ENCODE measurements around the gene BATF3. TPM values are rescaled to one million over a fixed set of nuclear protein-coding genes. Genes with fewer than 3 reads are reported as not detected.

Gene BATF3
- total RNA-seq, 1 experiment from 2014 or later: 2.1 TPM

DNA sequence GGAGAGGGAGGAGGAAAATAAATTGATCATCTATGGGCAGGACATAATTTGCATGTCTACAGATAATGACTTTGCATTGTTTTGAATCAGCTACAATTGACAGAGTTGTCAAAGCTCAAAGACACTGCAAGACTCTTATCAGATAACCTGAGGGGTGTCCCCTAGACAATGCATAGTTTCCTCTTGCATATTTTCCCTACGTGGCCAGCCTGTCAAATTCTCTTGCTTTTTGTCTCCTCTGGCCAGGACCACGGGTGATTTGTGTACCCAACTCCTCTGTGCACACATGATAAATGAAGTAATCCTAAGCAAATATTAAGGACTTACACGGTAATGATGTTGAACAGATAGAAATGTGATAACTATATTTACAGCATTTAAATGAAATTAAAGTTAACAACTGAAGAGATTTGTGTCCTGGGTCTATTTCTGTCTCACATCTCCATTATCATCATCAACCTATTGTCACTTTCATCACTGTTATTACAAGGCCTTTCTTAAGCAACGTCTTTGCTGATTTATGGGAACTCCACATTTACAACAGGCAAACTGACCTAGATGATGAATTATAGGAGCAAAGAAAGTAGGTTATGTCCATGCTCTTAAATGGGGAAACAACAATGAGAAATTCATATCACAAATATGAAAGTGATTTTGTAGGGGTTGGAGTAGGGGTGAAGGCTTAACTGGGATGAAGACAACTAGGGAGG lies 18.8 kb downstream of the BATF3 start:
- Histone ChIP-seq H4K20me1 (ENCODE audit: control insufficient read depth, insufficient read depth, insufficient read length) (no peaks in the 10 kb centered on the region), H3T11ph (ENCODE audit: low read length) (no peak overlapping the region), H3K56ac (ENCODE audit: insufficient read length, low read depth, low read length) (no peak overlapping the region), H3K4me1 (ENCODE audit: insufficient read depth, low read length) (peaks cover 3% of the 10 kb centered on the region), H4K8ac (replicated peaks; ENCODE audit: insufficient read length, low read depth, low read length) (no peak overlapping the region), H2BK120ac (ENCODE audit: low read depth, low read length, poor library complexity, severe bottlenecking) (no peak overlapping the region), H2AK5ac (ENCODE audit: insufficient read length, low read length) (no peak overlapping the region), H3K23me2 (ENCODE audit: insufficient read length, low read depth, low read length, poor library complexity, severe bottlenecking) (no peaks in the 10 kb centered on the region), H2BK12ac (ENCODE audit: insufficient read length, low read depth, low read length) (no peak overlapping the region), H2BK20ac (ENCODE audit: low read depth, low read length, poor library complexity, severe bottlenecking) (no peak overlapping the region), H3K9me3 (ENCODE audit: control insufficient read depth, low read depth, low read length) (no peaks in the 10 kb centered on the region), H3K23ac (ENCODE audit: insufficient read length, low read depth, low read length) (no peak overlapping the region), H3K79me1 (ENCODE audit: insufficient read depth, low read depth, low read length, poor library complexity, severe bottlenecking) (no peaks in the 10 kb centered on the region), H3K27me3 (ENCODE audit: insufficient read depth, low read length) (no peaks in the 10 kb centered on the region), H2BK5ac (ENCODE audit: insufficient read length, low read length) (no peak overlapping the region), H2BK15ac (ENCODE audit: low read depth, low read length) (no peak overlapping the region), H3K9ac (ENCODE audit: extremely low read depth, insufficient read length, low read length) (no peak overlapping the region), H2AFZ (ENCODE audit: low read length) (no peak overlapping the region), H3K79me2 (ENCODE audit: insufficient read depth, low read length) (no peaks in the 10 kb centered on the region), H3K4me2 (ENCODE audit: insufficient read depth, insufficient read length, low read length) (no peak overlapping the region), H3K14ac (ENCODE audit: insufficient read depth, low read length) (no peak overlapping the region), H4K5ac (ENCODE audit: insufficient read length, low read depth, low read length) (no peak overlapping the region), H3K18ac (ENCODE audit: insufficient read length, low read depth, low read length) (no peak overlapping the region), H4K91ac (ENCODE audit: insufficient read length, low read depth, low read length) (no peak overlapping the region), H3K27ac (ENCODE audit: insufficient read length, low read depth, low read length) (no peak overlapping the region), H3K4ac (ENCODE audit: low read depth, low read length) (no peak overlapping the region)
- Mint-ChIP-seq H3K36me3 (ENCODE audit: insufficient read depth in 1 of 3, low read depth in 3 of 3) (no peaks in the 10 kb centered on the region), H3K9me3 (no peaks in the 10 kb centered on the region; a peak in 1 of 5 replicates), H3K27ac (no peak overlapping the region), H3K4me3 (no peak overlapping the region), H3K4me1 (peaks cover 8 to 14% of the 10 kb centered on the region in 2 experiments; a peak in 3 of 4 replicates), H3K27me3 (ENCODE audit: low read depth) (peaks cover 10% of the 10 kb centered on the region)
- TF ChIP-seq, protein P1, sequence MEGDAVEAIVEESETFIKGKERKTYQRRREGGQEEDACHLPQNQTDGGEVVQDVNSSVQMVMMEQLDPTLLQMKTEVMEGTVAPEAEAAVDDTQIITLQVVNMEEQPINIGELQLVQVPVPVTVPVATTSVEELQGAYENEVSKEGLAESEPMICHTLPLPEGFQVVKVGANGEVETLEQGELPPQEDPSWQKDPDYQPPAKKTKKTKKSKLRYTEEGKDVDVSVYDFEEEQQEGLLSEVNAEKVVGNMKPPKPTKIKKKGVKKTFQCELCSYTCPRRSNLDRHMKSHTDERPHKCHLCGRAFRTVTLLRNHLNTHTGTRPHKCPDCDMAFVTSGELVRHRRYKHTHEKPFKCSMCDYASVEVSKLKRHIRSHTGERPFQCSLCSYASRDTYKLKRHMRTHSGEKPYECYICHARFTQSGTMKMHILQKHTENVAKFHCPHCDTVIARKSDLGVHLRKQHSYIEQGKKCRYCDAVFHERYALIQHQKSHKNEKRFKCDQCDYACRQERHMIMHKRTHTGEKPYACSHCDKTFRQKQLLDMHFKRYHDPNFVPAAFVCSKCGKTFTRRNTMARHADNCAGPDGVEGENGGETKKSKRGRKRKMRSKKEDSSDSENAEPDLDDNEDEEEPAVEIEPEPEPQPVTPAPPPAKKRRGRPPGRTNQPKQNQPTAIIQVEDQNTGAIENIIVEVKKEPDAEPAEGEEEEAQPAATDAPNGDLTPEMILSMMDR (conservative IDR thresholded peaks at IDR 0.05): no peak
- no peak for DNase-seq
- no CpG with 5 or more reads among the region's 4 CpGs for WGBS (ENCODE audit: extremely low coverage, insufficient read length, low lambda C conversion rate)
